HTR-8/SVneo (cell line): ENCODE data around the gene GATAD2A.
"Not testable (repeated sequence)": the region's sequence is repeated elsewhere in the genome, so short reads cannot be mapped to it uniquely, and the experiment has no call there.

Experiments used
- DNase-seq: peaks from one replicate; pipeline ENCODE4 v3.0.0; 2011; ENCODE audit warnings: low spot score, mixed read lengths; ENCODE audit not compliant: insufficient read length
- FAIRE-seq: peaks from 2 replicates; lab custom pipeline; 2011; peaks lifted over from hg19 to GRCh38; lab: Jason Lieb, UNC

GATAD2A gene, protein sequence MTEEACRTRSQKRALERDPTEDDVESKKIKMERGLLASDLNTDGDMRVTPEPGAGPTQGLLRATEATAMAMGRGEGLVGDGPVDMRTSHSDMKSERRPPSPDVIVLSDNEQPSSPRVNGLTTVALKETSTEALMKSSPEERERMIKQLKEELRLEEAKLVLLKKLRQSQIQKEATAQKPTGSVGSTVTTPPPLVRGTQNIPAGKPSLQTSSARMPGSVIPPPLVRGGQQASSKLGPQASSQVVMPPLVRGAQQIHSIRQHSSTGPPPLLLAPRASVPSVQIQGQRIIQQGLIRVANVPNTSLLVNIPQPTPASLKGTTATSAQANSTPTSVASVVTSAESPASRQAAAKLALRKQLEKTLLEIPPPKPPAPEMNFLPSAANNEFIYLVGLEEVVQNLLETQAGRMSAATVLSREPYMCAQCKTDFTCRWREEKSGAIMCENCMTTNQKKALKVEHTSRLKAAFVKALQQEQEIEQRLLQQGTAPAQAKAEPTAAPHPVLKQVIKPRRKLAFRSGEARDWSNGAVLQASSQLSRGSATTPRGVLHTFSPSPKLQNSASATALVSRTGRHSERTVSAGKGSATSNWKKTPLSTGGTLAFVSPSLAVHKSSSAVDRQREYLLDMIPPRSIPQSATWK

DNA sequence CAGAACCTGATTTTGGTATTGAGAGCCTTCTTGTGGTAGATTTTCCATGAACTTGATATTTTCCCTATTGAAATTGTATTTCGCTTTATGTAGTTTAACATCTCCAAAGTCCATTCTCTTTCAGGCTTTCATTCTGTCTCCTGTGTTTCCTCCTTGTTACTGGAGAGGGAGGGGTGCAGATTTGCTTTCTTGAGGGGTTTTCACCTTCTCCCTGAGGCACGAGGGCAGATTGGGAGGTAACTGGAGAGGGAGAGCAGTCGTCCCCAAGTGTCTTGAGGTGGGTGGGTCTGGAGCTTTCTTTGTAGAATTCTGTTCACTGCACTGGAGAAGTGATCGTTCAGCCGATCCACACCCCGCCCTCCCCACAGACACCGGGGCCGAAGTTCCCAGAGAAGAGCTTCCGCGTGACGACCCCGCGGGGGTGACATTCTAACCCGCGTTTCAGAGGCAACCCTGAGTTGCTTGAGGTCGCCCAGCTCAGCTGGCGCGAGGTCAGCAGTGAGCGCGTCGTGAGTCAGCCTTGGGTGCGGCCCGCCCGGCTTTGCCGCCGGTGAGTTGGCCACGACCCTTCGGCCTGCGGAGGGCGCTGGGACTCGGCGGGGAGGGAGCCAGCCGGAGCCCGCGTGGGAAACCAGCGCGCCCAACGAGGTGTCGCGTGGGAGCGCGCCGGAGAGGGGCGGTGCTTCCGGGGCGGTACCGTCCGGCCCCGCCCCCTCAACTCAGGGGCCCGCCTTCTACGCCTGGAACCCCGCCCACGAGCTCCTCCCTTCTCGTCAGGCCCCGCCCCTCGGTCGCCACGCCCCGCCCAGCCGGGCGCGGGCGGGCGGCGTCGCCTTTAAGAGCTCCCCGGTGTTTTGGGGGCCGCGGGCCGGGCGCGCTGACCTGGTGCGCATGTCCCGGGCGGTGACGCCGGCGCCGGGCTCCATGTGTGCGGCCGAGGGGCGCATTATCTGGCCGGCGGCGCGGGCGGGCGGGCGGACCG is at the start of gene GATAD2A:
GATAD2A (plus strand) TSS at position 797 of the 982 bp plus-strand sequence. CDS start 59,671 bp downstream, outside the sequence.
- FAIRE-seq (peak; percentile 90), DNase-seq (peak; percentile 86)

DNA sequence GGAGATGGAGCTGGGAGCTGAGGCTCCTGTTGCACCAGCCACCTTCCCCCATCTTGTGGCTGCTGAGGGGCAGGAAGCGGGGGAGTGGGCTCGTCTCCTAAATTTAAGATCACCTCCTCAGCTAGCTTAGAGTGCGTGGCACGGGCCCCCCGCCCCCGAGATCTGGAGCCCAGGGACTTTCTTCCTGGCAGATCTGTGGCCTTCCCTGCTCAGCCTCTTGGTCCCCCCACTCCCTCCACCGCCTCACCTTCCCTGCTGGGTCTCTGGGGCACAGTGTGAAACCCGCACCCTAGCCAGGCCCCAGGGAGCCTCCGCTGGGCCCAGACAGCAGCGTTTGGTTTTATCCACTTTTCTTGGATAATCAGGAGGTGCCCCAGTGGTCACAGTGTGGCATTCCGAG is 49.0 kb upstream of the GATAD2A start:
- no peak for DNase-seq
- FAIRE-seq = no peak

DNA sequence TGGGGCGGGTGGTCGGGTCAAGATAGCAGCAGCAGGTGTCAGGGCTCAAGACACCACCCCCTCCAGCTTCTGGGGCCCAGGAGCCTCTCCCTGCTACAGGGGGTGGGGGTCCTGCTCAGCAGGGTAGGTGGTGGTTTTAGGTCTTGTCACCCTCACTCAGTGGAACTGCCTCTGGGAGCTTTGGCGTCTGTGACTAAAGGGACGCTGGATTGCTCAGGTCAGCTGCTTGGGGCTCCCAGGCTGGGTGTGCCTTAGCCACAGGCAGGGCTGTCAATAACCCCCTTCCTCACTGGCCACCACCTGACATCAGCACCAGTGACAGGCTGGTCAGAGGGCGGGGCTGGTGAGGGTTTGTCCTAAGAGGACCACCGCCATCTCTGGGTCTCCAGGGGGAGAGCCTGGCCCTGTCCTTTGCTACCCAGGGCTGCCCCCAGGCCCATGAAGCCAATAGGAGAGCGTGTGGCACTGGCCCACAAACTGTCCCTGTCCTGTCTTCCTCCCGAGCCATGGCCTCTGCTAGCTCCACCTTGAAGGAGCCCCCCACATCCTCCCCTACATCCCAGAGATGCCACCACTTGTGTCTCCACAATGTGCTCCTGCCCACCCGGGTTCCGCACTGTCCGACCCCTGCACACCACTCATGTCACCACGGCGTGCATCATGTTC is 48.4 kb upstream of the GATAD2A start:
- FAIRE-seq (no peak), DNase-seq (no peak)

DNA sequence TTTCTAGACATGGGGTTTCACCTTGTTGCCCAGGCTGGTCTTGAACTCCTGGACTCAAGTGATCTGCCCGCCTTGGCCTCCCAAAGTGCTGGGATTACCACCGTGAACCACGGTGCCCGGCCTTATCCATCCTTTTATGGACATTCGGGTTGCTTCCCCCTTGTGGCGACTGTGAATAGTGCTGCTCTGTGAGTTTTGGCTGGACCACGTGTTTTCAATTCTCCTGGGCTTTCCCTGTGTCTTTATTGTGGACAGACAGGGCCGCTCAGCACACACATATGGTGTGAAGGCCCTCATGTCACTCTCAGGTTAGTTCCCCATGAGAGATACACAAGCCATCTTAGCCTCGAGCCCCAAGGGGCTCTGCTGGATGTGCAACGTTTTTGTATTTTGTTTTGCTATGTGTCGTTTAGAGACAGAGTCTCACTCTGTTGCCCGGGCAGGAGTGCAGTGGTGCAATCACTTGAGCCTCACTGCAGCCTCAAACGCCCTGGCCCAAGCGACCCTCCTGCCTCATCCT is 44.3 kb upstream of the GATAD2A start:
- FAIRE-seq (peak; percentile 31), DNase-seq (peak; percentile 84)

DNA sequence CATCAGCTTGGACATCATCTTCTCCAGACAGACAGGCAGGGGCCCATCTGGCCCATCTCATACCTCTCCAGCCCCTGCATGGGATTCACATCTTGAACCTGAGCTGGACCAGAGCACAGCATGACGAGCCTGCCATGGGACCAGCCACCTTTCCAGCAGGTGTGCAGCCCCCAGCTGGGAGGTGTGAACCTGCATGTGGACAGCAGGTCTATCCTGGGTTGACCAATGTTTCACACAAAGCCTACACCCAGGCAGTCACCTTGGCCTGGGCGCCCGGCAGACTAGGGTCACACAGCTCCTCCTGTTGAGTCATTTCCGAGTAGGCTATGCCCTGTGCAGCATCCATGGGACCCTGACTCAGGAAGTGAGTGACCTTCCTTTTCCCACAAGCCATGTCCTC is 43.4 kb upstream of the GATAD2A start:
- DNase-seq (no peak), FAIRE-seq (no peak)

DNA sequence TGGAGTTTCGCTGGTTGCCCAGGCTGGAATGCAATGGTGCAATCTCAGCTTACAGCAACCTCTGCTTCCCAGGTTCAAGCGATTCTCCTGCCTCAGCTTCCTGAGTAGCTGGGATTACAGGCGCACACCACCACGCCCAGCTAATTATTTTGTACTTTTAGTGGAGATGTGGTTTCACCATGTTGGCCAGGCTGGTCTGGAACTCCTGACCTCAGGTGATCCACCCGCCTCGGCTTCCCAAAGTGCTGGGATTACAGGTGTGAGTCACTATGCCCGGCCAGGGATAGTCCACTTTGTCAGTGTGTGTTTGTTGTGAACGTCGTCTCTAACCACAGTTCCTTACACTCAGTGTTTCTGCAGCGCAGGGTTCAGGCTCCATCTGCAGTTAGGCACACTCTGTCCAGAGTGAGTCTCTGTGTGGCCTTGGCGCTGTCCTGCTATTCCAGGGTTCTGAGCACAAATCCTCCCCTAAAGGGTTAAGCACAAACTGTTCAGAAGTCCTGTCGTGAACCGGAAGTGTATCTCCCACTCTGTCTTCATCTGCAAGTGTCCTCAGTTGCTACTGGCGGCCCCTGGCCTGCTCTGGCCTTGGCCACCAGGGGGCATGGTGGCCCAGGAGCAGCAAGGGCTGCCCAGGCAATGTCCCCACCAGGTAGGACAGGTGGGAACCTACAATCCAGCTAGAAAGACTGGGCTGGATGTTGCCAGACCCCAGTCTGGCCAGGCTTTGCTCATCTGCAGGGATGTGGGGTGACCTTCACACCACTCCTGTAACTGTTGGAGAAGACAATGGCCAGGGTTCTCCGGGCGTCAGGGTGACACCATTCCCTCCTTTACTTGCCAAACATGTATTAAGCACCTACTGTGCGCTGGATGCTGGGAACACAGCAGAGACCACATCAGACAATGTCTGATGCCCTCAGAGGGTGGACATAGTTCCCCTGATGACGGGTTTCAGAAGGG is 38.8 kb upstream of the GATAD2A start:
- peak; percentile 66 for FAIRE-seq
- peak; percentile 81 for DNase-seq

DNA sequence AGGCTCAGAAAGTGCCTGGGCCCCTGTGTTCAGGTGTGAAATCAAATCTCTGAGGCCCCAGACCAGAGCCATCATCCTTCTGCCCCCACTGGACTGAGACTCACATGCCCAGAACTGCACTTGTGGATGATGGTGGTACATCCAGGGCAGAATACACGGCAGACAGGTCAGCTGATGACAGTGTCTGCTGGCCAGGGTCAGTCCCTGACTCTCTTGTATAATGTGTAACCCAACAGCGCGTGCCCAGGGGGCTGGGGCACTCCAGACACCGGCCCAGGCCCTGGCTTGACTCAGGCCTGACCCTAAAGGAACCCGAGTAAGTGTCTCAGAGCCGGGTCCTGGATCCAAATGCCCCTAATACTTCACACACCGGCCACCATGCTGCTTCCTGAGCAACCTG is 37.4 kb upstream of the GATAD2A start:
- DNase-seq = no peak
- FAIRE-seq = no peak

DNA sequence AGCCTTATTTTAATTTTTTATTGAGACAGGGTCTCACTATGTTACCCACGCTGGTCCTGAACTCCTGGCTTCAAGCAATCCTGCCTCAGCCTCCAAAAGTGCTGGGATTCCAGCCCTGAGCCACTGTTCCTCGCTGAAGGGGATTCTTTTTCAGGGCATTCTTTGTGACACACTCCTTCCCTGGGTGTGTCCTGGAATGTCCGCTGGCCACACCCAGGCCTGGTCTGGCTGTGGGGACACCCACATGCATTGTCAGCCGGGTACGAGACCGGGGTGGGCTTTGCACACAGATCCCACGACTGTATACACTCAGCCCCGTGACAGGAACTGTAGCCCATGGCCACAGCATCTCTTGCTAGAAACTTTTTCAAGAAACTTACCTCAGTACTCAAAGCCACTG is 34.4 kb upstream of the GATAD2A start:
- FAIRE-seq (no peak), DNase-seq (no peak)

DNA sequence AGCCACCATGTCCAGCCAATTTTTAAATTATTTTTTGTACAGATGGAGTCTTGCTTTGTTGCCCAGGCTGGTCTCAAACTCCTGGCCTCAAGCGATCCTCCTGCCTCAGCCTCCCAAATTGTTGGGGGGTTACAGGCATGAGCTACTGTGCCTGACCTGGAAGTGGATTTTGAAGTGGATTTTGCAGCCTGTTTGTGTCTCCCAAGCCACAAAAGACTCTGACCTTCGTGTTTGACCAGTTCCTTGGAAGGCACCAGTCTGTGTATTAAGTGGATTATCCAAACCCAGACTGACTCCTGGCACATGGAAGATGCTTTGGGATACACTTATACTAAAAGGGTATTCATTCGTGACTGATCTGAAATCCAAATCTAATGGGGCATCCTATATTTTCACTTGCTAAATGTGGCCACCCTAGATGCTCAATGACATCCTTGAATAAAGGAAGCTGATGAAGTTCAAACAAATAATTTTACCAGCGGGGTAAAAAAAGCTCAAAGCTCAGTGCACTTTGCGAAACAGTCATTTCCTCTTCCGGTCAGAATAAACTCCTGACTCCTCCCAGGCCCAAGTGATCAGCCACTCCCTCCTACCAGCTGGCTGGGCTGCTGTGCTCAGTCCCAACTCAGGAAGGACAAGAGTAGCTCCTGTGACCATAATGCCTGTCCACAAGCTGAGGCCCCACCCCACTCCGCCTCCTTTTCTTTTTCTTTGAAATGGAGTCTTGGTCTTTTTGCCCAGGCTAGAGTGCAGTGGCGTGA is 32.6 kb upstream of the GATAD2A start:
- FAIRE-seq (no peak), DNase-seq (peak; percentile 31)

DNA sequence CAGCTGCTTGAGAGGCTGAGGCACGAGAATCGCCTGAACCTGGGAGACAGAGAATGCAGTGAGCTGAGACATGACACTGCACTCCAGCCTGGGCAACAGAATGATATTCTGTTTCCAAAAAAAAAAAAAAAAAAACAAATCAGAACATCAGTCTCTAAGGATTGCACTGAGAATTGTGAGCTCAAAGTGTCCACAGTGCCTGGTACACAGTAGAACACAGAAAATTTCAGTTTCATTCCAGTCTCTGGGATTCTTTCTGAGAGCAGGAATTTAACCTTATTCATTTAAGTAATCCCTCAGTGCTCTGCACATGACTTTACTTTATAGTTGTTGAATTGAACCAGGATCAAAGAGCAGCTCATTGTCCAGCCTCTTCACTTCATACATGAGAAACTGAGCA is 25.9 kb upstream of the GATAD2A start:
- DNase-seq = no peak
- no peak for FAIRE-seq

DNA sequence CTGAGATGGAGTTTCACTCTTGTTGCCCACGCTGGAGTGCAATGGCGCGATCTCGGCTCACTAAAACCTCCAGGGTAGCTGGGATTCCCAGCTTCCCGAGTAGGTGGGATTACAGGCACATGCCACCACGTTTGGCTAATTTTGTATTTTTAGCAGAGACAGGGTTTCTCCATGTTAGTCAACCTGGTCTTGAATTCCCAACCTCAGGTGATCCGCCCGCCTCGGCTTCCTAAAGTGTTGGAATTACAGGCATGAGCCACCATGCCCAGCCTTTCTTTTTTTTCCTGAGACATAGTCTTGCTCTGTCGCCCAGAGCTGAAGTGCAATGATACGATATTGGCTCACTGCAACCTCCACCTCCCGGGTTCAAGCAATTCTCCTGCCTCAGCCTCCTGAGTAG is 25.2 kb upstream of the GATAD2A start:
- not testable (repeated sequence) for FAIRE-seq, DNase-seq

DNA sequence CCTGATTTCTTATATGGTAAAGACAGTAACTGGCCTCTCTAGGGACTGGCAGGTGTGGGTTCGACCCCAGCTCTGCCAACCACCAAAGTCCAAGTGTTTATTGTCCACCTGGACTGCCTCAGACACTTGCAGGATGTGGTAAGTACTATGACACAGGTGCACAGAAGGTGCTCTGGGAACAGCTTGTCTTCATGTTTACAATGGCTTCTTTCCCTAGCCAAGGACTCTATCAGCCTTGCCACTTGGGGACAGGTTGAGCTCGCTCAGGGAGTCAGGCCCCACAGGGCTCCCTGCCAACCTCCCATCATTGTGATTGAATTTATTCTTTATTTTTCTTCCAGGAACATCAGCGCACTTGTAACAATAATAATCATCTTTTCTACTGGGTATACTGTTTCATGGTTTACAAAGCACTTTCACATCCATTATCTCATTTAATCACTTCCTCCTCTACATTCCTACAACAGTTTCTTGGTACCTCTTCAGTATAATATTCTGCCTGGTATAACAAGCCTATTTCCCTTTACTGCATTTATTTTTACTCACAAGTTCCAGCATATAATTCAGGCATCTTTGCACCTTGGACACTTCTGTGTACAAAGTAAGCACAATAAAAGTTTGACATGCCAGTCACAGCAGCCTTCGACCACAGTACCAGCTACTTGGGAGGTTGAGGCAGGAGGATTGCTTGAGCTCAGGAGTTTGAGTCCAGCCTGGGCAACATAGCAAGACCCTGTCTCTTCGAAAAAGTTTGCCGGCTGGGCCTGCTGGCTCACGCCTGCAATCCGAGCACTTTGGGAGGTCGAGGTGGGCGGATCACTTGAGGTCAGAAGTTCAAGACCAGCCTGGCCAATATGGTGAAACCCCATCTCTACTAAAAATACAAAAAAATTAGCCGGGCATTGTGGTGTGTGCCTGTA is 24.2 kb upstream of the GATAD2A start:
- DNase-seq (no peak), FAIRE-seq (no peak)

DNA sequence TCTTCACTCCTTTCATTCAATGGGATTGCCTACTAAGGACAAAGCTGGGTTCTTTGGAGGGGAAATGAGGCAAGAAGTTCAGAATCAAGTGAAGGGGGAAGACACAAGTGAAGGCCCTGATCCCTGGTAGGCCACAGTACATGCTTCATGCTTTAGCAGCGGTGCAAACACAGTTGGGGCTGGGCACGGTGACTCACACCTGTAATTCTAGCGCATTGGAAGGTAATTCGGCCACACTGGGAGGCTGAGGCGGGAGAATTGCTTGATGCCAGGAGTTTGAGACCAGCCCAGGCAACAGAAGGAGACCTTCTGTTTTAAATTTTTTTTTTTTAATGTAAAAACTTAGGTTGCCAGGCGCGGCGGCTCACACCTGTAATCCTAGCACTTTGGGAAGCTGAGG is 23.4 kb upstream of the GATAD2A start:
- no peak for FAIRE-seq
- DNase-seq = no peak

DNA sequence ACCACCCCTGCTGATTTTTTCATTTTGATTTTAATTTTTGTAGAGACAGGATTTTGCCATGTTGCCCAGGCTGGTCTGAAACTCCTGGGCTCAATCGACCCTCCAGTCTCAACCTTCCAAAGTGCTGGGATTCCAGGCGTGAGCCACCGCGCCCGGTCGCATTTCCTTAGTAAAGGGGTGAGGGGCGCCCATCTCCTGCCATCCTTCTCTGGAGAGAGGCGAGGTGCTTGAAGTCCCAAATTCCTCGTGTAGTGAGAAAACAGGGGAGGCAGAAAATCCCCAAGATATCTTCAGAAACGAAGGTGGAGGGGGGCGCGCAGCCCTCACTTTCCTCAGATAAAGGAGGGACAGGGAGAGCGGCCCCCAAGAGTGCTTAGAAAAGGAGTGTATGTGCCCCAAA is 21.0 kb upstream of the GATAD2A start:
- FAIRE-seq (no peak), DNase-seq (no peak)

DNA sequence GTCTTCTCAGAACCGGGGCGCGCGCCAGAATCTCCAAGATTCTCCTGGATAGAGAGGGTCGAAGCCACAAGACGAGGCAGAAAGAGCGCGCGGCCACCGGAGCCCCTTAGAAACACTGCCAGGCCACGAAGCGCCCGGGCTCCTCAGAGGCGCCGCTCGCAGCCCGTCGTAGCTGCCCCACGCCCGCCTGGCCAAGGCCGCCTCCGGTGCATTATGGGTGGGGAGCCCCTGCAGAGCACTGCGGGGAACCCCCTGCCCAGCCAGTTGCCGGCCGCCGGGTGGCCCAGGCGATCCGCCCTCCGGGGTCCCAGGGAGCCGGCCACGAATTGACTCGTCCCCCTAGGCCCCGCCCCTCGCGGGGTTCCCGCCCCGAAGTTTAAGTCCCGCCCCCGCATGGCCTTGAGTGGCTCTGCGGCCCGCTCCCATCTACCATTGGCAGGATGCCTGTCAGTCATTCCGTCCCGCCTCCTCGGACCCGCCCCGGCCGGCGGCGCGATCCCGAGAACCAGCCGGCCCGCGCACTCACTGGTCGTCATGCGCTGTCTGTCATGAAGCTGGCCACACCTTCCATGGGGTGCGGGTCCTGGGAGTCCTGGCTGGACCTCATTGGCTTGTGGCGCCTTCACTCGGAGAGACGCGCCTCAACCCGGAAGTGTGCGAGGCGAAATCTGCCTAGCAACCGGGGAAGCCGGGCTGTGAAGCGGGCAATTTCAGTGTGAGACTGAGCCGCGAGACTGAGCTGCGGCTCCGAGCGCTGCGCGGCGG is 20.2 kb upstream of the GATAD2A start:
- FAIRE-seq = peak; percentile 98
- peak; percentile 99 for DNase-seq
